GM23248 (cell line): ENCODE data around the gene COG5.

Source experiments
- EZH2 ChIP-seq: fragments of 200-600 bp; sonication (generic); IDR thresholded peaks from 2 replicates; pipeline ENCODE4 v1.6.1; 2018; ENCODE audit warnings: antibody characterized with exemption, mild to moderate bottlenecking; ENCODE audit not compliant: insufficient read depth, poor library complexity, severe bottlenecking
- EZH2phosphoT487 ChIP-seq: fragments of 200-600 bp; sonication (generic); IDR thresholded peaks from 2 replicates; pipeline ENCODE4 v1.6.1; 2018; ENCODE audit warnings: antibody characterized with exemption, moderate library complexity, mild to moderate bottlenecking, low read depth; ENCODE audit not compliant: insufficient read depth

DNA sequence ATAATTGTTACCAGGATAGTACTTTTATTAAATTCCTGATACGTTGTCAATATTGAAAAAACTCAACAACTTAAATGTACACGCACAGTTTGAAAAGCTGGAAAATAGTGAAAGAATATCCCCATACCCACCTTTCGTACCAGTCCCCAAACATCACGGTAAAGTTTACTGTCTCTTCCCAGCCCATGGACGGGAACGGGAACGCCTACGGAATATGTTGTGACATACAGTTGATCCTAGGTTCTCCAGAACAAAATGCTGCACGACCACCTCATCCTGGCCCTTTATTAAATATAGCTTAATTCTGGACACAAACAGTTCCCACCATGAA, 15.8 kb upstream of the COG5 start:
- no peak for TF ChIP-seq EZH2
- TF ChIP-seq EZH2phosphoT487 = no peak
